ENCODE measurements around the gene CCDC18.

DNA sequence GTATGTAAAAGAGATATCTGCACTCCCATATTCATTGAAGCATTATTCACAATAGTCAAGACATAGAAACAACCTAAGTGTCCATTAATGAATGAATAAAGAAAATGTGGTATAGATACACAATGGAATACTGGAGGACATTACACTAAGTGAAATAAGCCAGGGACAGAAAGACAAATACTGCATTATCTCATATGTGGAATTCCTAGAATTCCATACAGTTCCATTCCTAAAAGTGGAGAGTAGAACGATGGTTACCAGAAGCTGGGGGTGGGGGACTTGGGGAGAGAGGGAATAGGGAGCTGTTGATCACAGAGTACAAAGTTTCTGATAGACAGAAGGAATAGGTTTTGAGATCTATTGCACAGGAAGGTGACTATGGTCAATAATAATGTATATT is 7.7 kb upstream of the CCDC18 start:
- TF ChIP-seq, protein P1, sequence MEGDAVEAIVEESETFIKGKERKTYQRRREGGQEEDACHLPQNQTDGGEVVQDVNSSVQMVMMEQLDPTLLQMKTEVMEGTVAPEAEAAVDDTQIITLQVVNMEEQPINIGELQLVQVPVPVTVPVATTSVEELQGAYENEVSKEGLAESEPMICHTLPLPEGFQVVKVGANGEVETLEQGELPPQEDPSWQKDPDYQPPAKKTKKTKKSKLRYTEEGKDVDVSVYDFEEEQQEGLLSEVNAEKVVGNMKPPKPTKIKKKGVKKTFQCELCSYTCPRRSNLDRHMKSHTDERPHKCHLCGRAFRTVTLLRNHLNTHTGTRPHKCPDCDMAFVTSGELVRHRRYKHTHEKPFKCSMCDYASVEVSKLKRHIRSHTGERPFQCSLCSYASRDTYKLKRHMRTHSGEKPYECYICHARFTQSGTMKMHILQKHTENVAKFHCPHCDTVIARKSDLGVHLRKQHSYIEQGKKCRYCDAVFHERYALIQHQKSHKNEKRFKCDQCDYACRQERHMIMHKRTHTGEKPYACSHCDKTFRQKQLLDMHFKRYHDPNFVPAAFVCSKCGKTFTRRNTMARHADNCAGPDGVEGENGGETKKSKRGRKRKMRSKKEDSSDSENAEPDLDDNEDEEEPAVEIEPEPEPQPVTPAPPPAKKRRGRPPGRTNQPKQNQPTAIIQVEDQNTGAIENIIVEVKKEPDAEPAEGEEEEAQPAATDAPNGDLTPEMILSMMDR (IDR thresholded peaks at IDR 0.05 in 4 of 5, conservative IDR thresholded peaks at IDR 0.05 in 1 of 5) = no peak
- TF ChIP-seq POLR2A (IDR thresholded peaks at IDR 0.05) = no peak
